HG03457 (cell line): Measurements from ENCODE around the gene KIAA1549.
"Not testable (repeated sequence)": the region's sequence is repeated elsewhere in the genome, so short reads cannot be mapped to it uniquely, and the experiment has no call there.

Experiments
- ATAC-seq: cut with Tn5 transposase; IDR thresholded peaks from one replicate; pipeline ENCODE4 v1.9.1; 2021; ENCODE audit warnings: moderate number of reproducible peaks; ENCODE audit not compliant: unreplicated experiment

KIAA1549 gene

GRCh38 chr7:138945154-138945553, 36.0 kb downstream of the KIAA1549 start:
- no peak for ATAC-seq

DNA sequence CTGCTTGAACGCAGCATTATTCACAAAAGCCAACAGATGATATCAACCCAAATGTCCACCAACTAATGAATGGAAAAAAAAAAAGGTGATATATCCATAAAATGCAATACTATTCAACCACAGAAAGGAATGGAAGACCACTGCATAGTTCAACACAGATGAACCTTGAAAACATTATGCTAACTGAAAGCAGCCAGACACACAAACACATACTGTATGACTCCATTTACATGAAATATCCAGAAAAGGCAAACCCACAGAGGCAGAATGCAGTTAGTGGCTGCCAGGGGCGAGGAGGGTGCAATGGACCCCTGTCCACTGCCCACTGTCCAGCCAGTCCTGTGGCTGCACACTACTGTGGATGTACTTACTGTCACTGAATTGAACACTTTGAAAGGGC, 36.6 kb downstream of the KIAA1549 start:
- ATAC-seq, result no peak

DNA sequence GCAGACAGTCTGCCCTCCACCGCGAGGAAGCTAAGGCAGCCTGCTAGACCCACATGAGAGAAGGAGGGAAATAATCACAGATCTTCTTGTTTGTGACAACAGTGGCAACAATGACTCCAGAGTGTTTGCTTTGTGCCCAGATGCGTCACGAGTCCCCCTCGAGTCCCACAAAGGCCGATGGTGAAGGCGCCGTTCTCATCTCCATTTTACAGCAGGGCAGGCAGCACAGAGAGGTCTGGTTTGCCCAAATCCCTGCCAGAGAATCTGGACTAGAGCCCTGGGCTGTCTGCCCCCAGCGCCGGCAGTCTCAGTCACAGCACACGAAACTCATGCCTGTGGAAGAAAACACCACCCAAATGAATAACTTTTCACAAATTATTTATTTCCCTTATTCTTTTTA, 38.1 kb downstream of the KIAA1549 start:
- no peak for ATAC-seq

DNA sequence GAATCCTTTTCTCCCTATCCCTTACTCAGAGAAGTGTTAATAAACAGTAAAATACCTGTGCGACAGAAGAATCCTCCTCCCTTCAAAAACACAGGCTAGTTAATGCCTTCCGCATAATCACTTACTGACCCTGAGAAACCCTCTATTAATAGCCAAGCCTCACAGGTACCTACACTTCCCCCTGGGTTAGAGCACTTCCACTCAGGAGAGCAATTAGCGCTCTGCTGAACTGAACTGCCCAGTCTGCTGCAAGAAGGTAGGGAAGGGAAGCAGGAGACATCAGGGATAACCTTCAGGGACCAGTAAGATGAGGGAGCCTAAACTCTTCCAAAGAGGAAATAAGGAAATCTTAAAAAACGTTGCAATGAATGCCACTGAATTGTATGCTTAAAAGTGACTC, 39.6 kb downstream of the KIAA1549 start:
- no peak for ATAC-seq

DNA sequence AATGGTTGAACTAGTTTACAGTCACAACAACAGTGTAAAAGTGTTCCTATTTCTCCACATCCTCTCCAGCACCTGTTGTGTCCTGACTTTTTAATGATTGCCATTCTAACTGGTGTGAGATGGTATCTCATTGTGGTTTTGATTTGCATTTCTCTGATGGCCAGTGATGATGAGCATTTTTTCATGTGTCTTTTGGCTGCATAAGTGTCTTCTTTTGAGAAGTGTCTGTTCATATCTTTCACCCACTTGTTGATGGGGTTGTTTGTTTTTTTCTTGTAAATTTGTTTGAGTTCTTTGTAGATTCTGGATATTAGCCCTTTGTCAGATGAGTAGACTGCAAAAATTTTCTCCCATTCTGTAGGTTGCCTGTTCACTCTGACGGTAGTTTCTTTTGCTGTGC, 40.6 kb downstream of the KIAA1549 start:
- ATAC-seq, result not testable (repeated sequence)

DNA sequence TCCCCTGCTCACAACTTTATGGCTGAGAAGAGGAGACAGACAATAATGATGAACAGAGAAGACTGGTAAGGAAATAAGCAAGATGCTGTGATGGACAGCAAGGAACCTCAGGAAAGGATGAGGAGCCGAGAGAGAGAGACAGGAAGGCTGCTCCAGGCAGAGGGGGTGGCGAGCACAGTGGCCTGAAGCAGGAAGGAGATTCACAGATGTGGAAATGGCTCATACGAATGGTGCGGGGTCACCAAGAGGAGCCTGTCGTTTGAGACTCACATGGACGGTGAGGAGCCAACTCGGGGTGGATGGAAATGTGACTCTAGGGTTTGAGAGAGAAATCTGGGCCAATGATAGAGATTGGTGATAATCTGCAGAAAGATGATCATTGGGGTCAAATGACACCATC, 43.7 kb downstream of the KIAA1549 start:
- no peak for ATAC-seq

- ATAC-seq, result no peak
Measured at GRCh38 chr7:138935465-138936011, 45.7 kb downstream of the KIAA1549 start.

- ATAC-seq, result no peak
Measured at GRCh38 chr7:138934861-138935260, 46.3 kb downstream of the KIAA1549 start.

- no peak for ATAC-seq
Measured at GRCh38 chr7:138934367-138934766, 46.8 kb downstream of the KIAA1549 start.

DNA sequence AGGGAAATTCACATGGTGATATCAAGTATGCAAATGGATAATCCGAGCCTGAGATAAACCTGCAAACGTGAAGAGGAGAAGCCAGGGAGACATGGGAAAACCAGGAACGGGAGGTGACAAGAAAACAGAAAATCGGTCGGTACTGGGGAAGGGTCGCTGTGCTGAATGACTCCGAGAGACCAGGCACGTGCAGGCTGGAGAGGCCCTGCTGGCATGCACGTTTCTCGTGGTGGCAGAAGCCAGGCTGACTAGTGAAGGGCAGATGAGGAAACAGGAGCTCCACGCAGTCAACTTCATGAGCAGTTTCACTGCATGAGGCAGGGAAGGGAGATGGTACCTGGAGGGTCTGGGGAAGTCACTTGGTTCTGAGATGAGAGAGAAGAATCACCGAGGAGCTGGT, 48.3 kb downstream of the KIAA1549 start:
- ATAC-seq, result no peak

GRCh38 chr7:138932427-138932826, 48.8 kb downstream of the KIAA1549 start:
- ATAC-seq, result no peak

DNA sequence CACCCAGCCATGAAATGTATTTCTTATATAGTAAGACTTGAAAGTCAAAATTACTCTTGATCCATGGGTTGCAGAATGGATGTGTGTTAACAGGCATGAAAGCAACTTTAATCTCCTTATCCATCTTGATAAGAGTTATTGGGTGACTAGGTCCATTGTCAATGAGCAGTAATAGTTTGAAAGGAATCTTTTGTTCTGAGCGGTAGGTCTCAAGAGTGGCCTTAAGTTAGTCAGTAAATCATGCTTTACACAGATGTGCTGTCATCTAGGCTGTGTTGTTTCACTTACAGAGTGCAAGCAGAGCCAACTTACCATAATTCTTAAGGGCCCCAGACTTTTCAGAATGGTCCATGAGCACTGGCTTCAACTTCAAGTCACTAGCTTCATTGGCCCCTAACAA, 51.2 kb downstream of the KIAA1549 start:
- ATAC-seq, result no peak

DNA sequence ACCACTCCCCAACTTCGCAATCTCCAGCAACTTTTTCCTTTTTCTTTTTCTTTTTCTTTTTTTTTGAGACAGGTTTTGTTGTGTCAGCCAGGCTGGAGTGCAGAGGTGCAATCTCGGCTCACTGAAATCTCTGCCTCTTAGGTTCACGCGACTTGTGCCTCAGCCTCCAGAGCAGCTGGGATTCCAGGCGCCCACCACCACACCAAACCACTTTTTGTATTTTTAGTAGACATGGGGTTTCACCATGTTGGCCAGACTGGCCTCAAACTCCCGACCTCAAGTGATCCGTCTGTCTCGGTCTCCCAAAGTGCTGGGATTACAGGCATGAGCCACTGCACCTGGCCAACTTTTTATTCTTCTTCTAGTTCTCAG, 55.0 kb downstream of the KIAA1549 start:
- no peak for ATAC-seq

GRCh38 chr7:138924501-138925225, 56.5 kb downstream of the KIAA1549 start:
- no peak for ATAC-seq

DNA sequence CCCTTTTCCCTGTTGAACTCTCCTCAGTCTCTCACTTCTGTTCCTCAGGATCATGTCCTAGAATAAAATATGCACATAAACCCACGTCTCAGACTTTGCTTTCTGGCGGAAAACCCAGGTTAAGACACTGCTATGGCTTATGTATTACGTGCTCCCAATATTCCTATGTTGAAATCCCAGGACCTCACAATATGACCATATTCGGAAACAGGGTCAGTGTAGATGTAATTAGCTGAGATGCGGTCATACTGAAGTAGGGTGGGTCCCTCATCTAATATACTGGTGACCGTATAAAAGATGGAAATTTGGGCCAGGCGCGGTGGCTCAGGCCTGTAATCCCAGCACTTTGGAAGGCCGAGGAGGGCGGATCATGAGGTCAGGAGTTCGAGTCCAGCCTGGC, 59.9 kb downstream of the KIAA1549 start:
- ATAC-seq, result no peak

GRCh38 chr7:138919911-138920310, 61.3 kb downstream of the KIAA1549 start:
- ATAC-seq, result no peak

- no peak for ATAC-seq
Measured at GRCh38 chr7:138919216-138919615, 62.0 kb downstream of the KIAA1549 start.

DNA sequence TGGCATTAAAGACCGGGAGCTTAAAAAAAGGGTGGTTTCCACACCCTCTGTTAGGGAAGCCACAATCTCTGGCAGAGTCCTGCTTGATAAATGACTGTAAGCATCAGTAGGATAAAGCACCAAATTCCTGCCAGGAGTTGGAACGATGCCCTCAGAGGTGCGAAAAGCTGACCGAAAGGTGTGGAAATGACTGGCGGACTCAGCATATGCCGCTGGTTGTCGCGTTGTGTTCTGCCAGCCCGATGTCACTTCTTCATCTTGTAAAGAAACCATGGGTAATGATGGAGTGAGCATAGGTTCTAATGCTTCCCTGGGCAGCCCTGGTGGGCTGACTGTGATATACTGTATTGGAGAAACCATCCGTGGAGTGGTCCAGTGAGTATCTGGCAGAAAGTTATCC, 62.4 kb downstream of the KIAA1549 start:
- ATAC-seq, result no peak

DNA sequence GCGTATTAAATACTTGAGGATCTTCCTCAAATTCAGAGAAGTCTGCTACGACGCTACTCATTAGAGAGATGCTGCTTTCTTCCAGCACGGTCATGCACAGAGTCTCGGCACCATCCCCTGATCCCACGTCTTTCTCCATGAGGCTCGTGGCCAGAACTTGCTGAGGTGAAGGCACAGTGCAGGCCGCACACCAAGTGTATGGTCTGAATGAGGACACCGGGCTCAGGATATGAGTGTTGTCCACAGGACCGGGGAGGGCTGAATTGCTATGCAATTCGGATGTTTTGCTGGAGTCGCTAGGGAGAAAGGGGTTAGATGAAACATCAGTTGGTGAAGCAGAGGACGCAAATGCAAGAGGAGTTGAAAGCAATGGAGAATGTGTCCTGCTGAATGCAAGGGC, 63.0 kb downstream of the KIAA1549 start:
- no peak for ATAC-seq

GRCh38 chr7:138917771-138918170, 63.4 kb downstream of the KIAA1549 start:
- ATAC-seq, result no peak

DNA sequence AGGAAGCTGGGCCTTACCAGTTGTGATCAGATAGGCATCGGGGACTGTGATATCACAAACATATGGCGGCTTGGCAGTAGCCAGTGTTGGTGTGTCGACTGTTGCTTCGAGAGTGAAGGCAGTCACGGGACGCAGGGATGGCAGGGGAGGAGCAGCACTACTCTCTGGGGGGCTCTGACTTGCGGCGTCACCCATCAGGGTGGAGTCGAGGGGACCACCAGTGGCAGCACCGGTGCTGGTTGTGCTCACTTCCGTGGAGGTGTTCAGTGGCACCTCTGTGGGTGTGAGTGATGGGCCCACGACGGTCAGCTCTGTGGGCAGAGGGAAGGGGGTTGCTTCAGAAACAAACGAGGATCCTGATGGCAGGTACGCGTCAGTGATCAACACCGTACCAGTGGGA, 64.5 kb downstream of the KIAA1549 start:
- ATAC-seq, result no peak

GRCh38 chr7:138916275-138916674, 64.9 kb downstream of the KIAA1549 start:
- ATAC-seq, result no peak

DNA sequence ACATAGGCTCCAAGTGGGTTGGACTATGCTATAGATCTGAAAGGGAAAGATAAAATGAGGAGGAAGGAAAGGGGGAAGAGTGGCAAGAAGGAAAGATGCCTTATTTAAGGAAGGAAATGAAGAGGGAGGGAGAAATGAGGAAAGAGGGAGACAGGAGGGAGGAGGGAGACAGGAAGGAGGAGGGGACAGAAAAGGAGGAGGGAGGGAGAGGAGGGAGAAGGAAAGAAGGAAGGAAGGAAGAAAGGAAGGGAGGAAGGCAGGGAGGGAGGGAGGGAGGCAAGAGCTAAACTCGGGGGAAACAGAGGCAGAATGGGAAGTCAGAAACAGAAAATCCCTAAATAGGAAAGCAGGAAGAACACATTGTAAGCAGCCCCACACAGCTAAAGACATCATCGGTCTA, 67.4 kb downstream of the KIAA1549 start:
- ATAC-seq, result no peak
